ENCODE results near the gene RCAN1.
"Not testable (repeated sequence)": the region's sequence is repeated elsewhere in the genome, so short reads cannot be mapped to it uniquely, and the experiment has no call there.

RCAN1 gene

DNA sequence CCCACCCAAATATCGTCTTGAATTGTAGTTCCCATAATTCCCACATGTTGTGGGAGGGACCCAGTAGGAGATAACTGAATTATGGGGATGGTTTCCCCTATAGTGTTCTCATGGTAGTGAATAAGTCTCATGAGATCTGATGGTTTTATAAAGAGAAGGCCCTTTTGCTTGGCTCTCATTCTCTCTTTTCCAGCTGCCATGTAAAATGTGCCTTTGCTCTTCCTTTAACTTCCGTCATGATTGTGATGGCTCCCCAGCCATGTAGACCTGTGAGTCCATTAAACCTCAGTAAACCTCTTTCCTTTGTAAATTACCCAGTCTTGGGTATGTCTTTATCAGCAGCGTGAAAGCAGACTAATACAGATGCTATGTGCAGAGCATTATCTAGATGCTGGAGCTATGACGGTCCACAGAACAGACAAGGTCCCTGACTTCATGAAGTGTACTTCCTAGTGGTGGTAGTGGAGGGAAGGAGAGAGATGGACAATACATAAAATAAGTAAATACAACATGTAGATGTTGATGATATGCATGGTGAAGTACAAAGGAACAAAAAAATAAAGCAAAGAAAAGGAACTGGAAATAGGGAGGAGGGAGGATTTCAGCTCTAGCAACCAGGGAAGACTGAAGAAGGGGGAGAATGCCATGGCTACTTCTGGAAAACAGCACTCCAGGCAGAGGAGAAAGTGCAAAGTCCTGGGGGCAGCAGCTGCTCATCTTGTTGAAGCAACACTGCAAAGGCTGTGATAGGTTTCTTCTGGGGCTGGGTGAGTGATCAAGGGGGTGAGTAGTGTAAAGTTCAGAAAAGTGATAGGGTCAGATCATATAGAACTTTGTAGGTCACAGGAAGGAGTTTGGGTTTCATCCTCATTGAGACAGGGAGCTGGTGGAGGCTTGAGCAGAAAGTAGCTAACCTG lies 6.8 kb upstream of the RCAN1 start:
- DNase-seq, result no peak

DNA sequence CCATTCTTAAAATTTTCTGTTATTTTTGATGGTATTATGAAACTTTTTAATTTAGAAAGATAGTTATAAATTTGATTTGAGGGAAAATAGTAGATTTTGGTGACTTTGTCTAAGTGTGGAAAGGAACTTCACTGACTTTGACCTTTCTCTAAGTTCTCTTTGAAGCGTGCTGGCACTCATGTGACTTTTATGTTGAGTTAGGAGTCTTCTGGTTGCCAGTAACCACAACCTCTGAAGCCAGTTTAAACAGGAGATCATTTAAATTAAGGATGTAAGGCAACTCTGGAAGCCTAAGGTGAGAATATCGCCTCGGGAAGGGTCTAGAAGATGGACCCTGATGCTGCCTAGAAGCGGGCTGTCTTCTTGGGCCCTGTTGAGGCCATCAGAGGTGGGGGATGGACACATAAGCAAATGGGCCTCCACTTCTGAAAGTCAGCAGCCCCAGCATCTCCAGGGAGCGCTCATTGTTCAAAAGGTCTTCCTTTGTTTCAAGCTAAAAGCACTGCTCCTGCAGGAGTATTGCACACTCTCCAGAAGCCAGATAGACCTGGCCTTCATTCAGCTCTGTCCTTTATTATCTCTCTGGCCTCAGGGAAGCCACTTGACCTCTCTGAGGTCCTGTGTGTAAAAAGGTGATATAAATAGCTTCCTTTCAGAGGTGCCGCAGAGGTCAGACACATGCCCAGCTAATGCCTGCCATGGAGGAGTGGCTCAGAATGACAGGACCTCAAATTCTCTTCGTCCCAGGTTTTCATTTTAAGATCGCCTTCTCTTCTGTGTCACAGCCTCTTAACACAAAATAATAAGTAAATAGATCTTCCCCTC lies 5.1 kb upstream of the RCAN1 start:
- DNase-seq, result no peak

DNA sequence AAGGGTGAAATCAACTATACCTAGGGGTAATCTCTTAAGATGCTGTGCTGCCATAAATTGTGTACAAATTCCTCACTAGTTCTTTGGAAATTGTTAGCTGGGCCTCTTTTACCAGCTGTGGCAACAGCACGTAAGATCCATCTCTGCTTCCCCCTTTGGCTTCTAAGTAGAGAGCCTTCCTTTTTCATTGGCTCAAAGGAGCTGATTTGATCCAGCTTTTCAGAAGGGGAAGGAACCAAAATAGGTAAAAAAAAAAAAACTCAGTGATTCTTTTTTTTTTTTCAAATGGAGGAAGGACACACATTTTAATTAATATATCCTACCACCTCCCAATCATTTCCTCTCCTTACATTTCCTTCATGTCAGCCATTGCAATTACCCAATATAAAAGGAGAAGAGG lies 4.0 kb upstream of the RCAN1 start:
- DNase-seq, result no peak

DNA sequence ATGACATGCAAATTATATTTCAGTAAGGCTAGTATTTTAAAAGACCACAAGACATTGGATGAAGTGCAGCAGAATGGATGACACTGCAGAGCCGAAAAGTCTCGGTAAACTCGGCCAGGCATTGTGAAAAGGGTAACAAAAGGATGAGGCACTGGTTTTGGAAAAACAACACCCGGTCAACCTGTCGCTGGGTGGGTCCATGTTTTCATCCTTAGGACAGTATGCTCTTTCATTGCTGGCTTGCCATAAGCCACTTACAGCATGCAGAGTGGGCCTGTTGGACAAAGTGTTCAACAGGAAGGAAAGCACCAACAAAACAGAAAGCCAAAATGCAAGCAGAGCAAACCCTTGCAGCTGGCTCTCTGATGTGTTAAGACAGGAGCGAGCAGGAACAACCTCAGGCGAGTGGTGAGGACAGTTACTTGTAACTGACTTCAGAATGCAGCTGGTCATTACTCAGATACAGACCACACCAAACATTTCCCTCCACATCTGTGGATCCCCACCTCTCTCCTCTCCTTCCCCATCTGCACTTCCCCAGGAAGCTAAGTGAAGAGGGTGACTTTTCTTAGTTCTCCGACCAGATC lies 2.9 kb upstream of the RCAN1 start:
- no peak for DNase-seq

DNA sequence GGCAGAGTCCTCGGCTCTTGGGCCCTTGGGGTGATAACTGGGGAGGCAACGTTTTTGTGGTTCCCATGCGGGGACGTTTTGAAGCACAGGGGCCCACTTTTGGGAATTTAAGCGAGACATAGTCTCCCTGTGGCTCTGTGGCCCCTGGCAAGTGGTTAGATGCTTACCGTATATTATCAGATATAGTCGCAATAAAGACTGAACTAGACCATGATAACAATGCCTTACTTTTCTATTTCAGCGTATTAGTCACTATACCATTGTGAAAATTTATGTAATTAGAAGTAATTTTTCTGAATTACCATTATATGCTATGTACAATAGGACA lies 538 bp upstream of the RCAN1 start:
- no peak for DNase-seq

DNA sequence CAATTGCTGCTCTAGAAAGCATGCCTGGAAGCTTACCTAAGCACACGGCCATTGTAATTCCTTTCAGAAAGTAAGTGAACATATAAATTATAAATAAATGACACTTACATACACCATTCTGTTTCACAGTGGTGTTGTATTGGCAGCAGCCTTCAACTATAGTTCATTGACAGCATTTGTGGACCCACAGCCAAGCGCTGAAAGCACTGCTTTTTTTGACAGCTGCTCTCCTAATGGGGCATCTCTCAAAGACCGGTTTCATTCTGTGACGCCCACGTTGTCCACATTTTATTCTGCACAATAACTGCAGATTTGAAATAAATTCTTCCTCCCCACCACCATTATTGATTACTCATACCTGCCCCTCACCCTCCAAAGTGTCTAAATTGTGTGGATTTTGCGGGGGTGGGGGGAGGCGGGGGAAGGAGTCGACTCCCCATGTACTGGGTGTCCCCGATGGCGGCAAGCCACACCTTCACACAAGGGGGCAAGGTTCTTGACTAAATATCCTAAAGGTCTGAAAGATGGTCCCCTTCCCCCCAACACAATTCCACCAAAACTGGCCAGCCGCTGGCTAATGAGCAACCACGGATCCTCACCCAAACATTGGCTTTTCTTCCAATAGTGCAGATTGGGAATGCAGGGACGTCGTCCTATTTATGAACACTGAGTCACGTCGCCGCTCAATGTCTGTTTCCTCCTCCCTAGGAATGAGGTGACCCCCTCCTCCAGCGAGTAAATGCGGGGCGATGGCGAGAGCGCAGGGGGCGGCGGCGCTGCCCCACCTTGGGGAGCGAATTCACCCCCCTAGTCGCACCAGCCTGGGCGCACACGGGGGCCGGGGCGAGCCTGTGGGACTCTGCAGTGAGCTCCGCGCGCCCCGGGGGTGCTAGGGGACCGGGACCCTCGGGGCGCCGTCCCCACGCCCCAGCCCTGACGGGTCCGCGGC lies 960 bp downstream of the RCAN1 start:
- peak in 1 of 2 experiments; percentile 41 for DNase-seq

DNA sequence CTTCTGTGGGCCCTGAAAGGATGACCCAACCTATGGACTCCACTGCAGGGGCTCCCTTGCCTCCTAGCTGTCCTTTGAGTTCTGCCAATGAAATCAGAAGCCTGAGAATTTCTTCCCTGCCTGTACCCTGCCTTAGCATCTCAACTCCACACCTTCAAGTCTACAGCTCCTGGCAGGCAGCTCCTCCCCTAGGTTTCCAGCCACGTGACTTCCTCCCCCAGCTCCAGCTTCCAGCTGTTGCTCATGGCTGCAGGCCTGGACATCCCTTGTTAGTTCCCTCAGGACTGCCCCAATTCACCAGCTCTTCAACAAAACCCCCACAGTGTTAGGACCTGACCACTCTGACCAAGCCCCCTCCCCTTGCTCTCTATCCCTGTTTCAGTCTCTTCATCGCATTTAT lies 2.4 kb downstream of the RCAN1 start:
- DNase-seq, result no peak

DNA sequence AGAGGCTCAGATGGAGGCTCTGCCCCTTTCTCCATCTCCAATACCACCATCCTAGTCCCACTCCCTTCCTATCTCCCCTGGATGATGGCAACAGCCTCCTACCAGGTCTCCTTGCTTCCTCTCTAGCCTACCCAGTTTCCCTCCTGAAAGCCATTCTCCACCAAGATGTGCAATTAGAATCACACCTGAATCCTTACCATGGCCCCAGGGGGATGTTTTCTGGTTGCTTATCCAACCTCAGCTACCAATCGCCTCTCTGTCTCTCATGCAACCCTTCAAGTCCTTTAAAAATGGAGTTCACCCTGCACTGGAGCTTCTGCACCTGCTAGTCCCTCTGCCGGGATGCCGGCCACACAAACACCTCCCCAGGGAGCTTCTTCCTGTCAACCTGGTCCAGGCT lies 2.9 kb downstream of the RCAN1 start:
- no peak for DNase-seq

DNA sequence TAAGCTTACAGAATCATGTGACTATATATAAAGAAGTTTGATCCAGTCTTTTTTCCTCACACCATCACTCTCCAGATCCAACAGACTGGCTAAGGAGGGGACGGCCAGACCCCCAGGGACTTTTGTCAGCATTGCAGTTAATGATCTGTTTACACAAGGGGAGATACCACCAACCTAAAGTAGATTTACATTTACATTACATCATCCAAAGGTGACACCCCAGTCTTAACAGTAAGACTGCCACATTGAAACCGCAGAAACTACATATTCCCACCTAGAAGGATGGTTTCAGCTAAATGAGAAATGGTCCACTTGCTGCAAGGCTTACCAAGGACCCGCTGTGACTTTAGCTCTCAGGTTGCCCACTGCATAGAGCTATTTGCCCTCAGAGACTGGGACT lies 3.4 kb downstream of the RCAN1 start:
- no peak for DNase-seq

DNA sequence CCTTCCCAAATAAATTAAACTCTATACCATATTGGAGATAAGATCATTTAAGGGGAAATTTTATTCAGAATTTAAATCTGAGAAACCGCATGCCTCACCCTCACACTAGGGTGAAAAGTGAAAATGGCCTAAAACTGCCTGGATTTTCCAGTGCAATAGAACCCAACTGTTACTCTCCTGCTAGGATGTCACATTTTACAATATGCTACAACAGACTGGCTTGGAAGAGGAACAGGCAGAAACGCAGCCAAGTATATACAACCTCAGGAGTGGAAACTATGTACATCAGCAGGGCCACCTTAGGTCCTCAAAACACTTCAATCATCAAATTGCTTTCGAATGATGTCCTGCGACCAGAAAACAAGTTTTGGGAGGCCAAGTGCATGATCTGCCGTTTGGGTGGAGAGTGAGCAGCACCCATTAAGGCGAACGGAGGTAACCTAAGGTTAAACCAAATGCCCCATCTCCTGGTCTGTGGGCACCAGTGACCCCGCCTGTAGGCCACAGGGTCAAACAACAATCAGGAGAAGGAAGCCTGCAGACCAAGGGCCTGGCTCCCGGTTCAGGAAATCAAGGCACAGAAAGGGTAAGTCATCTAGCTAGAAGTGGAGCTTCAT lies 4.9 kb downstream of the RCAN1 start:
- no peak for DNase-seq

DNA sequence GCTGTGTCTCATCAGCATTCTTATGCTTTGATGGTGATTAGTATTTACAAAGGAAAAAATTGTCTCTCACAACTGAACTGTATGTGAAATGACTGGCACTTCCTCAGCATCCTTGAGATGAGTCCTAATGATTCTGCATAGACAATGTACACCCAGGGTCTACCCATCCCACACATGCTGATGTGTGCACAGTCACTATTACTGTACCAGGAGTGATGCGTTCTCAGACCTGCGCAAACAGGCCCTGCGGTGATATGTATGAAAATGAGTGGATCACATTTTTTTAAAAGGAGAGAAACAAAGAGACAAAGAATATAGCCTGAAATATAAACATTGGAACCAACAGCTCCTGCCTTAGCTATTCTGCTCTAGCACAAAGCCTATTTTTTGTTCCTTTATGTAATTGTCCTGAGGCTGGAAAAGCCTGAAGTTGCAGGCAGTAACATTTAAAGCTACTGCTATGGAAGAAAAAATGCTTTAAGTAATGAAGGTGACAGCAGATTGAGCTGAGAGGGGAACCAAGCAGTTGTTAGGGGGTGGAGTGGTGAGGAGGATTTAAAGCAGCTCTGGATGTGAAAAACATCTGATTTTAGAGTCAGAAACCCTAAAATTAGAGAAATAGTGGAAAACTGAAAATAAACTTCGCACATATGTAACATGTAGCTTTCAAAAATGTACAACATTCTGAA lies 5.5 kb downstream of the RCAN1 start:
- DNase-seq, result no peak

DNA sequence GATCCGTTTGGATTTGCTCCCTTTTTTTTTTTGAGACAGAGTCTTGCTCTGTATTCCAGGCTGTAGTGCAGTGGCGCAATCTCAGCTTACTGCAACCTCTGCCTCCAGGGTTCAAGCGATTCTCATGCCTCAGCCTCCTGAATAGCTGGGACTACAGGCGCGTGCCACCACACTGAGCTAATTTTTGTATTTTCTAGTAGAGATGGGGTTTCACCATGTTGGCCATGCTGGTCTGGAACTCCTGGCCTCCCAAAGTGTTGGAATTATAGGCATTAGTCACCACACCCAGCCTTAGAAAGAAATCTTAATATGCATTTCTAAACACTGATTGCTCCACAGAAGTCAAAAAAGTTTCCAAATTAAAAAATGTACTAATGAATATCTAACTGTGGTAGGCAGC lies 7.5 kb downstream of the RCAN1 start:
- DNase-seq, result not testable (repeated sequence)

DNA sequence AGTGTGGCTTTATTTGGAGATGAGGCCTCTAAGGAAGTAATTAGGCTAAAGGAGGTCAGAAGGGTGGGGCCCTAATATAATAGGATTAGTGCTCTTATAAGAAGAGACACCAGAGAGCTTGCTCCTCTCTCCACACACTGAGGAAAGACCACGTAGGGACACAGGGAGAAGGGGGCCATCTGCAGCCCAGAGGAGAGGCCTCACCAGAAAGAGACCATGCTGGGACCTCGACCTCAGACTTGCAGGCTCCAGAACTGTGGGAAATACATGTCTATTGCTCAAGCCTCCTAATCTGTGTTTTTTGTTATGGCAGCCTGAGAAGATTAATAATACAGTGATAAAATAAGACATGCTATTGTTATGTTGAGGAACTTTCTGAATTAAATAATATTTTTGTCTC lies 8.3 kb downstream of the RCAN1 start:
- DNase-seq, result no peak

DNA sequence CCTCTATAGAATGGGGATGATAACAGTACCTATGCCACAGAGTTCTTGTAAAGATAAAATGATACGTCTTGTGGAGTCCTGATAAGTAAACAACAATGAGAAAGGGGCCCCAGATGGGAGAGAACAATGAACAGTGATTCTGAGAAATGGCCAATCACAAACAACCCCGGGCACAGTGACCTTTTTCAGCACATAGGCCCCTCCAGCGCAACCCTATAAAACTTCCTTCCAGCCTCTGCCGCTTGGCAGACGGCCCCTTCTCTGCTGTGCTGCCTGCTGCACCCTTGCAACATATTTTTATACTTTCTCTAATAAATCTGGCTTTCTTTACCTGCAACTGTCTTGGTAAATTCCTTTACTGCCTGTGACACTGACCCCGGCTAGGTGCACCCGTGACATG lies 8.9 kb downstream of the RCAN1 start:
- DNase-seq, result no peak

DNA sequence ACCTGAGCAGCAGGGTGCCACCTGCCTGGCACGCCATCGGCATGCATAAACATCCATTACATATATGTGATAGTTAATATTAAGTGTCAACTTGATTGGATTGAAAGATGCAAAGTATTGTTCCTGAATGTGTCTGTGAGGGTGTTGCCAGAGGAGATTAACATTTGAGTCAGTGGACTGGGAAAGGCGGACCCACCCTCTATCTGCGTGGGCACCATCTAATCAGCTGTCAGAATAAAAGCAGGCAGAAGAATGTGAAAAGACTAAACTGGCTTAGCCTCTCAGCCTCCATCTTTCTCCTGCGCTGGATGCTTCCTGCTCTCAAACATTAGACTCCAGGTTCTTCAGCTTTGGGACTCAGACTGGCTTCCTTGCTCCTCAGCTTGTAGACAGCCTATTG lies 10.0 kb downstream of the RCAN1 start:
- DNase-seq, result not testable (repeated sequence)

DNA sequence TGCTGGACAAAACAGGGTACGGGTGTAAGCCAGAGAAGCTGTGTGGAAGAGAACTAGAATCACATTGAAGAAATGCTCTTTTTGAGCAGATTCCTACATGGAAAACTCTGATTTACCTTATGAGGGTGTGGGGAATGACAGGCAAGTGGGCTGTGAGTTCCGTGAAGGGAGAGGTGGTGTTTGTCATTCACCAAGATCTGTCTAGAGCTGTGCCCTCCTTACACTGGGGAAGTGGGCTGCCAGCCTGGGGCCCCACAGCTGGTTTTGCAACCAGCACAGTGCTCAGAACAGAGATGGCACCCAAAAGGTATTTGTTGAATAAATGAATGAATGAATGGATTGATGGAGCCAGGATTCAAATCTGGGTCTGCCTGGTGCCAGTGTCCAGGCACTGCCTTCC lies 10.4 kb downstream of the RCAN1 start:
- no peak for DNase-seq

DNA sequence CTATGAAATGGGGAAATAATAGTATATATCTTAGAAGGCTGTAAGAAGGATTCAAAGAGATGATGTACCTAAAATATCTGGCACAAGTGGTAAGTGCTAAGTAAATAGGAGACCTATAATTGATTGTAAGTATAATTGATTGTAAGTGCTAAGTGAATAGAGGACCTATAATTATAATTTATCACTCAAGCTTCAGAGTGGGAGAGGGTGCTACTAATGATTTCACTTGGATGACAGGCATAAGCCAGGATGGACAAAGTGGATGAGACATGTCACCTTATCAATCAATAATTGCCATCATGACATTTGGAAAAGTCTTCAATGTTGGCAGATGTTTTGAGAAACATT lies 11.2 kb downstream of the RCAN1 start:
- no peak for DNase-seq

DNA sequence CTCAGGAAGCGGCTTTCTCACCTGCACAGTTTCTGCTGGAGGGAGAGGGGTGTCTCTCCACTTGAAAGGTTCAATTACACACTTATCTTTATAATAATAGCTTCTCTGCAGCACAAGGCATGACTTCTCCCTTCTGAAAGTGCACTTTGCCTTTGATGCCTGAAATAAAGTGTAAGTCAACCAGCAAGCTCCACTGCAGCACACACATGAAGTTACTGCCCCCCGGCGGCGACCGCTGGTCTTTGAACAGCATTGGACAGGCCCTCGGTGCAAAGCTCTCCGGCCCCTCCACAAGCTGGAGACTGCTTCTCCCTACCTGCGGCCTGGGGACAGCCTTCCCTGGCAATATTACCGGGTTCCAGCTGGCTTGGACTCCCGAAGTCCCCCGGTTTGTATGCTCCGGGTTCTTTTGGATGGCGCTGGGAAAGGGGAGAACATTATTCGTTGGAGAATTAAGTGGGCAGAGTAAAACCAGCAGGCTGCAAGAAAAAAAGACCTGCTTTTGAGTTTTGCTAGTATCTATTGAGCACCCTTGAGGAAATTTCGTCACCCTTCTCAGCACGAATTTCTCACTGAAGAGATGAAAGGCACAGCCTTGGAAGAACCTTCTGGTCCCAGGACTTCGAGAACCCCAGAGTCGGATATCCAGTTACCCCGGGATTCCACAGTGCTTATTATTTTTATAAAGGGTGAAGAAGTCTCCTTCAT lies 11.8 kb downstream of the RCAN1 start:
- DNase-seq, result peak; percentile 50 to 65

DNA sequence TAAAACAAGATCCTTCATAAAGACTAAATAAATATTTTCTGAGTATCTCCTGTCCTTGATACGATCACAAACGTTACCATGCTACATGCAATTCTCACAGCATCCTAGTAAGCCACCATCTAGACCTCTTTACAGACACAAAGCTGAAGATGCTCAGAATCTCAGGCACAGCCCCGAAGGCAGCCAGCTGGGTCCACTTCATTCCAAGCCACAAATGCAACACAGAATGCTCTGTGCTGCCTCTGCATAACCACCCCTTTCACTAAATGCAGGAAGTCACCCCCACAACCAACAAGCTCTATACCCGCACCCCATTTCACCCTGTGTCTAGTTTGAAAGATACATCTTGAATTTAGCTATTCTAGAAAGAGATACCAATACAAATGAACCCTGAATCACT lies 12.9 kb downstream of the RCAN1 start:
- no peak for DNase-seq

DNA sequence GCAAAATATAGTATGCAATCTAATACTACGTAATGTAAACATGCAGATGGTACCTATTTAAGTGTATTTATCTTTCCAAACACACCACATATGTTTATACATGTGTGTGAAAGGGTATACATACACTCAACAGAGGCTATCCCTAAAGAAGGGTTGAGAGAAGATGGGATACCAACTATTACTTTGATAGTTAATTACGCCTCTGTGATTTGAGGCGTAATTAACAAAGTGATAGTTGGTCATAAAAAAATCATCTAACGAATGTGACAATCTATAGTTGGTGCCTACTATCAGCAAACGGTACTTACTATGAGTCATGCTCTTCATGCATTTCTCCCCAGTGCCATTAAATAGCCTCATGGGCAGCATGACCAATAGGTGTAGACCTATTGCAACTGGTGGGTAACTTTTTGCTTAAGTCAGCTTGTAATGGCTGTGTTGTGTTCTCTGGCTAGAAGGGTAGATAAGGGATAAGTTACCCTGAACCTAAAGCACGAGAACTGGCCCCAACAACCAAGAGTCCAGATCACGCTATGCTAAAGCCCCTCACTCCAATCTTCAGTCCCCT lies 15.3 kb downstream of the RCAN1 start:
- no peak for DNase-seq

DNA sequence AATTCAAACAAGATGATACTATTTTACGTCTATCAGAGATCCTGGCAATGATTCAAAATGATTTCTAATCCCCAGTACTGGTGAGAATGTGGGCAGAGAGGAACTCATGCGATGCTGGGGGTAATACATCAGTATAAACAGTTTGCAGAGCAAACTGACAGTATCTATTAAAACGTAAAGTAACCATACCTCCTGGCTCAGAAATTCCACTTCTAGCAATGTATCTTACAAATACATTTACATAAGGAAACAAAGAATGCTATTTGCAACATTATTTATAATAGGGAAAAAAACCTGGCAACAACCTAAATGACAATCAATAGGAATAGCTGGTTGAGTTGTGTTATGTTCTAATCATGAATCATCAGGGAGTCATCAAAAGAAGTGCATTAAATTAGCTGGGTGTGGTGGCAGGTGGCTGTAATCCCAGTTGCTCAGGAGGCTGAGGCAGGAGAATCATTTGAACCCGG lies 15.9 kb downstream of the RCAN1 start:
- DNase-seq, result no peak

Measured in stimulated activated CD4-positive, alpha-beta T cell treated with anti-CD3 and anti-CD28 coated beads, Interleukin-4, amount 100 ng/mL, for 4 hours (primary cell).